Stimulated activated CD8-positive, alpha-beta memory T cell treated with anti-CD3 and anti-CD28 coated beads, Interleukin-12 subunit alpha, Interleukin-12 subunit beta, amount 100 ng/mL, for 4 hours (primary cell): Measurements from ENCODE around the gene SCFD1.
"Not testable (repeated sequence)": the region's sequence is repeated elsewhere in the genome, so short reads cannot be mapped to it uniquely, and the experiment has no call there.

Experiments used
- DNase-seq: peaks from one replicate; pipeline ENCODE4 v3.0.0-alpha.2; 2020; ENCODE audit warnings: low read depth

The SCFD1 gene

GRCh38 chr14:30614155-30614554, 8.0 kb upstream of the SCFD1 start:
- no peak for DNase-seq

GRCh38 chr14:30620178-30620577, 1.9 kb upstream of the SCFD1 start:
- no peak for DNase-seq

DNA sequence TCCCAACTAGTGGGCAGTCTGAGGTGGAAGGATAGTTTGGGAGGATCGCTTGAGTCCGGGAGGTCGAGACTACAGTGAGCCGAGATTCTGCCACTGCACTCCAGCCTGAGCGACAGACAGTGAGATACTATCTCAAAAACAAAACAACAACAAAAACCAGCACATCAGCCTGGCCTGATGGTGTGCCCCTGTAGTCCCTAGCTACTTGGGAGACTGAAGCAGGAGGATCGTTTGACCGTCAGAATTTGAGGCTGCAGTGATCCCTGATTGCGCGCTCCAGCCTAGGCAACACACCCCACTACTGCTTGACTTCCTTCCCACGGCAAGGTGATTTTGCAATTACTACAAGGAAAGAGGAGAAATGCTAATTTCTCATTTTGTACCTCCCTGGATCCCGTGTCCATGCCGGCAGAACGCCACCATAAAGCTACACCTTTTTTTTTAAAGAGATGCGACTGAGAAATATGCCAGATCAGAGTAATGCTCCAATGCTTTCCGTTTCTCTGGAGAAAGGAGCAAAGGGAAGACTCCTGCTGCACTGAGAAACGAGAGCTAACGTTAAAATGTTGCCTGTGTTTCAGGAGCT, 672 bp upstream of the SCFD1 start:
- no peak for DNase-seq

GRCh38 chr14:30623412-30624131, 1.5 kb downstream of the SCFD1 start:
- DNase-seq = no peak

DNA sequence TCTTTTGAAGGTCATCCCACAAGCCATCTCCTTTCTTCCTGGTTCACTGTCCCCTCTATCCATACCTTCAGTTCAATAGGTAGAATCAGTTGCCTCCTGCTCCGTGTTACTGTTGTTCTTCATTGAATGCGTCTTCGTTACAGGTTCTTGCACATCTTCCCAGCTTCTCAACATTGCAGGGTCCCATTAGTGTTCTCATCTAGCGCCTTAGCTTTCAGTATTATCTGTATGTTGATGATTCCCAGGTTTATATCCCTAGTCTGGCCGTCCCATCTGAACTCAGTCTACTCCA, 2.0 kb downstream of the SCFD1 start:
- no peak for DNase-seq

GRCh38 chr14:30625533-30625932, 3.4 kb downstream of the SCFD1 start:
- DNase-seq = no peak

GRCh38 chr14:30629432-30629831, 7.3 kb downstream of the SCFD1 start:
- not testable (repeated sequence) for DNase-seq

- no peak for DNase-seq
These were observed 8.1 kb downstream of the SCFD1 start for GRCh38 chr14:30630248-30630647.

- DNase-seq = no peak
These were observed 10.6 kb downstream of the SCFD1 start for GRCh38 chr14:30632730-30633129.

GRCh38 chr14:30638926-30639325, 16.8 kb downstream of the SCFD1 start:
- no peak for DNase-seq

DNA sequence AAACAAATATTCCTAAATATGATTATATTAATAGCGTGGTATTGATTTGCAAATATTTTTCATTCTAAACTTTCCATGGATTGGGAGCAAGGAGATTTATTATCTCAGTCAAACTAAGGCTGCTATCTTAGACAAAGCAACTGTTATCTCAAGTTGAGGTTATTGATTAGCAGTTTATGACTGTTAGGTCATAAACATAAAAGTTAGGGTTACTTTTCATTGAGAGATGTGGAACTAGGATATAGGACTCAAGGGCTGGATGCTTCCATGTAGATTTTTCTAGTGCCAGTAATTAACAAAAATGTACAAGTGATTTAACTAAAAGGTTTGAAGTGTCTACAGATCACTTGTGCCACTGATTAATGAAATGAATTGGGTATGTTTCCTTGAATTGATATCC, 19.1 kb downstream of the SCFD1 start:
- DNase-seq = no peak

GRCh38 chr14:30644462-30644861, 22.3 kb downstream of the SCFD1 start:
- DNase-seq = not testable (repeated sequence)

GRCh38 chr14:30645600-30645999, 23.5 kb downstream of the SCFD1 start:
- DNase-seq = no peak

DNA sequence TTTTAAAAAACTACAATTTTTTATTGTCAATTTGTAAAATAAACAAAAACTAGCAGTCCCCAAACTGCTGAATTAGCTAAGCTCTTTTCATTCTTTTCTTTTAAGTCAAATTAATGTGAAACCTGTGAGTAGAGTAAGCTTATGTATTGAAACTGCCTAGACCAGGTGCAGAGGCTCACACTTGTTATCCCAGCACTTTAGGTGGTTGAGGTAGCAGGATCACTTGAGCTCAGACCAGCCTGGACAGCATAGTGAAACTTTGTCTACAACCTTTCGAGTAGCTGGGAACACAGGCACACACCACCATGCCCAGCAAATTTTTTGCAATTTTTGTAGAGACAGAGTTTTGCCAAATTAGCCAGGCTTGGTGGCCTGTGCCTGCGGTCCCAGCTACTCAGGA, 26.4 kb downstream of the SCFD1 start:
- no peak for DNase-seq

DNA sequence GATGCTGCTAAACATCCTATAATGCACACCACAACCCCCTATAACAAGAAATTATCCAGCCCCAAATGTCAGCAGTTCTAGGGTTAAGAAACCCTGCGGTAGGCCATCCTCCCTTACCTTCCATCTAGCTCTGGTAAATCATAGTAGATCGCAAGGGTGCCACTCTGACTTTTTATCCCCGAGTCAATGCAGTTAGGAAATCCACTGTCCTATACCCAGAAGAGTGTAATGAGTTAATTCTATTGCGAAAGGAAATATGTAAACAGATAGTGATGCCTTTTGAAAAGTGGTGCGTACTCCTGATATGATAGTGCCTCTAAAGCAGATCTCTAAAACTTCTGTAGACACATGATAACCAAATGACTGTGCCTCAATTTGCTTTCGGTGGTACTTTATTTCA, 29.8 kb downstream of the SCFD1 start:
- no peak for DNase-seq

GRCh38 chr14:30655124-30655523, 33.0 kb downstream of the SCFD1 start:
- DNase-seq = no peak

DNA sequence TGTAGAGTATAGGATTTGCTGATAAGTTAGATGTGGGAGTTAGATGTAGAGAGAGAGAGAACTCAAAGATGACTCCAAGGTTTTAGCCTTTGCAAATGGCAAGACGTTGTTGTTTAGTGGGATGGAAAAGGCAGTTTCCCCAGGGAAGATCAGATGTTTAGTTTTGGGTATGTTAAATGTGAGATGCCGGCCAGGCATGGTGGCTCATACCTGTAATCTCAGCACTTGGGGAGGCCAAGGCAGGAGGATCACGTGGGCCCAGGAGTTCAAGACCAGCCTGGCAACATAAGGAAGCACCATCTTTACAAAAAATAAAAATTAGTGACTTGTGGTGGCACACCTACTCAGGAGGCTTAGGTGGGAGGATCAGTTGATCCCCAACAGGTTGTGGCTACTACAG, 33.5 kb downstream of the SCFD1 start:
- DNase-seq = no peak

DNA sequence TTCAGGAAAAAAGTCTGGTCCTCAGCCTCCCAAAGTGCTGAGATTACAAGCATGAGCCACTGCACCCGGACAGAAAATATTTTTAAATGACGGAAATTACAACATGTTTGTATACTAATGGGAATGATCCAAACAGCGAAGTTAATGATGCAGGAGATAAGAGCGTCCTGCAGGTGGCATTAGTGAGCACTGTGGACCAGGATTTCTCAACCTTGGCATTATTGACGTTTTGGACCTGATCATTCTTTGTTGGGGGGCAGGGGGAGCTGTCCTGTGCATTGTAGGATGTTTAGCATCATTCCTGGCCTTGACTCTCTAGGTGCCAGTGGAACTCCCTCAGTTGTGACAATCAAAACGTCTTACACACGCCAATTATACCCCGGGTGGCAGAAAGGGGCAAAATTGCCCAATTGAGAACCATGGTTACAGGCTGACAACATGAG, 34.1 kb downstream of the SCFD1 start:
- no peak for DNase-seq

- no peak for DNase-seq
These were observed 34.9 kb downstream of the SCFD1 start for GRCh38 chr14:30657050-30657449.

DNA sequence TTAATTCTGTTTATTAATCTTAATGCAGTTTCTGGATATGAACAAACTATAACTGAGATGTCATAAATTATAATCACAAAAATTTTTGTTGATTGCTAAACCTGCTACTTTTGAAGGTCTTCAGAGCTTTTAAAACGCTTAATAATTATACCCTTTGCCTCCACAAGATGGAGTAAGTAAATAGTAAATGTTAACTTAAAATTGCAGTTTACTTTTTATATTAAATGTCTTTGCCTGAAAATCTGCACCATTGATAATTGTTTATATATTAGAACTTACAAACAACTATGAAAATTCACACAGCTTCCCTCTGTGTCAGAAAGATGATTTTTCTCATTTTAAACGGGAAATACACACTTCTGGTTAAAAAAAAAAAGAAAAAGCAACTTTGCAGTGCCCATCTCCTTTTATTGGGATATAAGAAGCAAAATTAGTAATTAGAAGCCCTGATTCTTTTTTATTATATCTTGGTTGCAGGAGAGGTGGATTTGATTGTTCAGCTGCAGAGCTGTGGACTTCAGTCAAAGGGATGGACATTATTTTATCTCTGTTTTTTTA, 35.6 kb downstream of the SCFD1 start:
- no peak for DNase-seq

- DNase-seq = no peak
These were observed 36.5 kb downstream of the SCFD1 start for GRCh38 chr14:30658645-30659044.

GRCh38 chr14:30669594-30669993, 47.5 kb downstream of the SCFD1 start:
- DNase-seq = no peak

GRCh38 chr14:30673071-30673470, 51.0 kb downstream of the SCFD1 start:
- no peak for DNase-seq

DNA sequence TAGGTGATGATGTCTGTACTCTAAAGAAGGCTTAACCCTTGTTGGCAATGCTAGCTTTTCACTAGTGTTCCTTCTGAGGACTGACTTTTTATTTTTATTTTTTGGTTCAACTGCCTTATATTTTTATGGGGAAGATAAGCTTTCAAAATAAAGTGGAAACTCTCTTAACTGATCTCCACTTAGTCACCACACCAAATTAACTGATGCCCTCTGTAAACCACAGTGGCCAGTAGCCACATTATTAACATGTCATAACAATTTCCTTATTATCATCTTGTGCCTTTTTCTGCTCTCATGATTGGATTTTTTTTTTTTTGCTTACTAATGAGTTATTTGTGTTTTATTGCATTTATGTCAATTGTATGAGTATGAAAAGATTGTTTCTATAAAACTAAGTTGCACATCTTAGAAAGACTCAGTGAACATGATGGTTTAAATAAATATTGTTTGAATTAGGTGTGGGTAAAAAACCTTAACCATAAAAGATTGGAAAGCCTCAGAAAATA, 56.9 kb downstream of the SCFD1 start:
- DNase-seq = no peak
